Liver (tissue), 9 donors: ENCODE results near the gene KRR1. TPM values are rescaled to one million over a fixed set of nuclear protein-coding genes. Genes with fewer than 3 reads are reported as not detected.
"Not testable (repeated sequence)": the region's sequence is repeated elsewhere in the genome, so short reads cannot be mapped to it uniquely, and the experiment has no call there.

Experiments used
- DNase-seq: peaks from one replicate; pipeline ENCODE4 v3.0.0-alpha.2; 2017; ENCODE audit warnings: low spot score
- H3K27ac ChIP-seq, 2 donors: one replicate each; pipeline ENCODE4 v1.7.0; 2013; ENCODE audit warnings: inconsistent platforms in 2 of 2, low read length in 2 of 2, control low read depth in 1 of 2, low read depth in 1 of 2, mild to moderate bottlenecking in 1 of 2
- H3K27me3 ChIP-seq, 4 donors: one replicate each; pipeline versions ENCODE4 v1.6.1 to v1.7.0; 2013; ENCODE audit warnings: low read length in 3 of 4, inconsistent platforms in 1 of 4, mild to moderate bottlenecking in 1 of 4, moderate library complexity in 1 of 4; ENCODE audit not compliant: control insufficient read depth in 4 of 4, insufficient read depth in 4 of 4
- H3K36me3 ChIP-seq, 4 donors: one replicate each; pipeline versions ENCODE4 v1.6.1 to v1.7.0; 2013; ENCODE audit warnings: low read length in 3 of 4, mild to moderate bottlenecking in 3 of 4, low read depth in 1 of 4, moderate library complexity in 1 of 4; ENCODE audit not compliant: control insufficient read depth in 4 of 4, insufficient read depth in 3 of 4
- H3K4me1 ChIP-seq, 4 donors: one replicate each; pipeline versions ENCODE4 v1.6.1 to v1.7.0; 2013; ENCODE audit warnings: low read length in 3 of 4, mild to moderate bottlenecking in 3 of 4, moderate library complexity in 1 of 4; ENCODE audit not compliant: control insufficient read depth in 4 of 4, insufficient read depth in 4 of 4
- H3K4me3 ChIP-seq, 3 donors: one replicate each; pipeline versions ENCODE4 v1.6.1 to v1.7.0; 2013; ENCODE audit warnings: low read length in 3 of 3, control low read depth in 1 of 3, low read depth in 1 of 3, mild to moderate bottlenecking in 1 of 3
- H3K9ac ChIP-seq, 2 donors: one replicate each; pipeline ENCODE4 v1.7.0; 2013; ENCODE audit warnings: low read length in 2 of 2, mild to moderate bottlenecking in 2 of 2, moderate library complexity in 2 of 2, control low read depth in 1 of 2, low read depth in 1 of 2
- H3K9me3 ChIP-seq, 4 donors: one replicate each; pipeline versions ENCODE4 v1.6.1 to v1.7.0; 2013; ENCODE audit warnings: low read length in 3 of 4; ENCODE audit not compliant: control insufficient read depth in 4 of 4
- FOXA2 ChIP-seq: IDR thresholded peaks from 2 replicates; pipeline ENCODE4 v1.6.1; 2016; ENCODE audit warnings: antibody characterized with exemption
- GABPA ChIP-seq, 2 donors: IDR thresholded peaks in 1 of 2; conservative IDR thresholded peaks in 1 of 2; 2 replicates each; pipeline ENCODE4 v1.6.1; 2016; ENCODE audit warnings: antibody characterized with exemption in 2 of 2, mild to moderate bottlenecking in 1 of 2, moderate library complexity in 1 of 2
- HNF4A ChIP-seq, 2 donors: conservative IDR thresholded peaks; 2 replicates each; pipeline ENCODE4 v1.6.1; 2016; ENCODE audit warnings: antibody characterized with exemption in 2 of 2, mild to moderate bottlenecking in 2 of 2
- RAD21 ChIP-seq, 2 donors: IDR thresholded peaks; 2 replicates each; pipeline ENCODE4 v1.6.1; 2016; ENCODE audit warnings: antibody characterized with exemption in 2 of 2, mild to moderate bottlenecking in 2 of 2
- RXRA ChIP-seq, 2 donors: IDR thresholded peaks; 2 replicates each; pipeline ENCODE4 v1.6.1; 2017 to 2018; ENCODE audit warnings: antibody characterized with exemption in 2 of 2, mild to moderate bottlenecking in 1 of 2
- TAF1 ChIP-seq: conservative IDR thresholded peaks from 2 replicates; pipeline ENCODE4 v1.6.1; 2016; ENCODE audit warnings: antibody characterized with exemption, mild to moderate bottlenecking
- WGBS: extraction: QIAGEN DNeasy Blood & Tissue Kit; methylation state at CpG from one replicate; pipeline ENCODE4 v1.1.7; 2013; 5-methylcytosine and 5-hydroxymethylcytosine counted together
- polyA plus RNA-seq, 2 donors: library from polyadenylated mRNA; stranded (reverse) in 1 of 2; unstranded in 1 of 2; fragments of 200-250 nt in 1 of 2; fragments of >200 nt in 1 of 2; fragmentation: Nextera tagmentation in 1 of 2; extraction: Ambion mirVana in 1 of 2; gene quantifications; one replicate each; pipeline versions ENCODE4 v1.2.1 to v1.2.3, GENCODE V29; 2013 to 2015
- total RNA-seq, 2 donors: library from RNA; depleted of rRNA; stranded (reverse); fragments of >200 nt; gene quantifications; one replicate each; pipeline ENCODE4 v1.2.3, GENCODE V29; 2014
- TF ChIP-seq, protein P1 (sequence below): fragments of 150-350 bp; IDR thresholded peaks from 2 replicates; pipeline ENCODE4 v1.5.1; 2017; ENCODE audit warnings: improper control_type of control experiment, low read depth, low read length; ENCODE audit not compliant: missing input control
- TF ChIP-seq, protein P2 (sequence below): IDR thresholded peaks from 2 replicates; pipeline ENCODE4 v1.6.1; 2016; ENCODE audit warnings: antibody characterized with exemption
- donor health status: healthy.
- donor health status: healthy.
- donor health status: healthy.
- donor health status: healthy.
- donor health status: healthy.

Gene KRR1
- total and polyA plus RNA-seq, 4 donors = 9.9 to 19.8 (median 14.9) TPM

DNA sequence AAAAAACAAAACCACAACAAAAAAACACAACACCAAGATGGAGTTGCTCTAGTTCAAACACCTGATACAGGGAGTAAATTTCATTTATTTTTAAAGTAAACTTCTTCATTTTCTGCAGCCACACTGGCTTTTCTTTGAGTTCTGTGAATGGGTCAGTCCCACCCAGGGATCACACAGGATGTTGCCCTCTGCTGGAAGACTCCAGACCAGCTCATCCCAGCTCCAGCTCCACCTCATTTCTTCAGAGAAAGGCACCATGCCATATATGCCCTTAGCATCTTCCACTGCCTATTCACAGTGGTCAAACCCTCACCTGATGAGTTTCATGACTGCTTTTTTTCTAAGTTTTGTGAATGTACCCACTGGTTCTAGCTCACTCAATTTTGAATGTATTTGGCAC is 22.9 kb downstream of the KRR1 start:
- Histone ChIP-seq H3K27ac (no peak overlapping the region), H3K4me3 (no peak overlapping the region), H3K4me1 (peaks cover 0 to 9% (median 2%) of the 10 kb centered on the region in 4 donors), H3K27me3 (no peaks in the 10 kb centered on the region), H3K9ac (no peak overlapping the region), H3K36me3 (peaks cover 0 to 2% (median 1%) of the 10 kb centered on the region in 4 donors), H3K9me3 (no peaks in the 10 kb centered on the region)
- TF ChIP-seq, protein P1, sequence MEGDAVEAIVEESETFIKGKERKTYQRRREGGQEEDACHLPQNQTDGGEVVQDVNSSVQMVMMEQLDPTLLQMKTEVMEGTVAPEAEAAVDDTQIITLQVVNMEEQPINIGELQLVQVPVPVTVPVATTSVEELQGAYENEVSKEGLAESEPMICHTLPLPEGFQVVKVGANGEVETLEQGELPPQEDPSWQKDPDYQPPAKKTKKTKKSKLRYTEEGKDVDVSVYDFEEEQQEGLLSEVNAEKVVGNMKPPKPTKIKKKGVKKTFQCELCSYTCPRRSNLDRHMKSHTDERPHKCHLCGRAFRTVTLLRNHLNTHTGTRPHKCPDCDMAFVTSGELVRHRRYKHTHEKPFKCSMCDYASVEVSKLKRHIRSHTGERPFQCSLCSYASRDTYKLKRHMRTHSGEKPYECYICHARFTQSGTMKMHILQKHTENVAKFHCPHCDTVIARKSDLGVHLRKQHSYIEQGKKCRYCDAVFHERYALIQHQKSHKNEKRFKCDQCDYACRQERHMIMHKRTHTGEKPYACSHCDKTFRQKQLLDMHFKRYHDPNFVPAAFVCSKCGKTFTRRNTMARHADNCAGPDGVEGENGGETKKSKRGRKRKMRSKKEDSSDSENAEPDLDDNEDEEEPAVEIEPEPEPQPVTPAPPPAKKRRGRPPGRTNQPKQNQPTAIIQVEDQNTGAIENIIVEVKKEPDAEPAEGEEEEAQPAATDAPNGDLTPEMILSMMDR = peak; percentile 29
- peak in 1 of 2 donors; percentile 42 for TF ChIP-seq RAD21 (IDR thresholded peaks at IDR 0.05)
- TF ChIP-seq, protein P2, sequence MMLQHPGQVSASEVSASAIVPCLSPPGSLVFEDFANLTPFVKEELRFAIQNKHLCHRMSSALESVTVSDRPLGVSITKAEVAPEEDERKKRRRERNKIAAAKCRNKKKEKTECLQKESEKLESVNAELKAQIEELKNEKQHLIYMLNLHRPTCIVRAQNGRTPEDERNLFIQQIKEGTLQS = no peak
- DNase-seq = no peak

DNA sequence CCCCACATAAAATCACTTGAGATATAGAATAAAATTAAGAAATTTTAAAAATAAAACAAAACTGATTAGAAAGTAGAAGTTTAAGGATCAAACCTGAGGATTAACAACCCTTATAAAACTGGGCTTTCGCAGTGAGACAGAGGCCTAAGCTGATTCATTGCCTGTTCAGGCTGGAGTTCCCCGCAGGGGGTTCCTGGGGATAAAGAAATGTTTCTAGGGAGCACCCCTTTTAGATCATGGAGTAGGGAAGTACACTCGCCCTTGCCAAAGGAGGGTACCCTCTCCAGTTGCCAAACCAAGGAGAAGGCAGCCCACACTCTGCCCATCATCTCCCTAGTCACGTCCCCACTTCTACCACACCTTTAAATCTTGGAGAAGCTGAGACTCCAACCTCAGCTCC is 24.1 kb downstream of the KRR1 start:
- no peak overlapping the region for H3K4me3 ChIP-seq
- no peak for TF ChIP-seq FOXA2
- no peak for TF ChIP-seq RXRA (IDR thresholded peaks at IDR 0.05)
- TF ChIP-seq TAF1 = no peak
- no peak for TF ChIP-seq GABPA (IDR thresholded peaks at IDR 0.05 in 1 of 2, conservative IDR thresholded peaks at IDR 0.05 in 1 of 2)
- H3K9ac ChIP-seq = no peak overlapping the region
- no peak overlapping the region for H3K27ac ChIP-seq
- H3K4me1 ChIP-seq = peaks cover 0 to 9% (median 2%) of the 10 kb centered on the region in 4 donors
- WGBS = 94% methylated on average over 4 of the region's 4 CpGs
- H3K36me3 ChIP-seq = no peaks in the 10 kb centered on the region
- no peaks in the 10 kb centered on the region for H3K27me3 ChIP-seq
- no peak for DNase-seq
- no peaks in the 10 kb centered on the region for H3K9me3 ChIP-seq

DNA sequence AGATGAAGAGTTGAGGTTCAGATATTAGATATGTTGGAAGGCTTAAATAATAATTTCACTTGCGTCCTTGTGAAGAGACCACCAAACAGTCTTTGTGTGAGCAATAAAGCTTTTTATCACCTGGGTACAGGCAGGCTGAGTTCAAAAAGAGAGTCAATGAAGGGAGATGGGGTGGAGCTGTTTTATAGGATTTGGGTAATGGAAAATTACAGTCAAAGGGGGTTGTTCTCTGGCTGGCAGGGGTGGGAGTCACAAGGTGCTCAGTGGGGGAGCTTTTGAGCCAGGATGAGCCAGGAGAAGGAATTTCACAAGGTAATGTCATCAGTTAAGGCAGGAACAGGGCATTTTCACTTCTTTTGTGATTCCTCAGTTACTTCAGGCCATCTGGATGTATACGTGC is 27.0 kb downstream of the KRR1 start:
- H3K36me3 ChIP-seq, H3K27me3 ChIP-seq, H3K9ac ChIP-seq, H3K4me3 ChIP-seq, DNase-seq, H3K9me3 ChIP-seq, H3K27ac ChIP-seq: not testable (repeated sequence)
- peaks cover 0 to 11% (median 0%) of the 10 kb centered on the region in 4 donors for H3K4me1 ChIP-seq
- 90% methylated on average over 2 of the region's 2 CpGs for WGBS

DNA sequence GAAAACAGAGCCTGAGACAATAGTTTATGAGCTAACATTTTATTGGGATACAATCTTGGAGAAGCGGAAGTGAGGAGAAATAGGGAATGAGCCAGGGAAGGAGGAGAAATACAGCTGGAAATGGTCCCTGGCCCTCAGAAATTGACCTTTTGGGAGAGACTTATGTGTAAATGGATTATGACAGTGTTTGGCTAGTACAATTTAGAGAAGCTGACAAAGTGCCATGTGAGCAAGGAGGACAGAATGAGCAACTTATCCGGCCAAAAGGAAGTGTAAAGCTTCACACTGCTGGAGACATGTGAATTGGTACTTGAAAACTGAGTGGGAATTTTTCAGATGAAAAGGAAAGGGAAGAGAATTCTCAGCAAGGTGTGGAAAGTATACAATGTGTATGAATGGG is 28.0 kb downstream of the KRR1 start:
- WGBS = 65% methylated on average over 2 of the region's 2 CpGs
- Histone ChIP-seq H3K4me3 (no peak overlapping the region), H3K27ac (no peak overlapping the region)

More for the DNA sequence above, 28.0 kb downstream of the KRR1 start:
- H3K9me3 ChIP-seq = no peaks in the 10 kb centered on the region
- H3K36me3 ChIP-seq = no peaks in the 10 kb centered on the region
- TF ChIP-seq HNF4A (conservative IDR thresholded peaks at IDR 0.05) = no peak
- no peak for DNase-seq
- H3K27me3 ChIP-seq = no peaks in the 10 kb centered on the region
- peaks cover 0 to 7% (median 0%) of the 10 kb centered on the region in 4 donors for H3K4me1 ChIP-seq
- no peak overlapping the region for H3K9ac ChIP-seq
